Right lobe of liver (tissue), 4 donors: ENCODE data around the gene ATXN1.

ENCODE experiments used
- CTCF ChIP-seq, 4 donors: fragments of 200-600 bp in 3 of 4; fragments of 450-650 bp in 1 of 4; IDR thresholded peaks; one replicate each; pipeline versions ENCODE4 v1.5.1 to v1.8.0; 2016 to 2022; ENCODE audit warnings: antibody characterized with exemption in 4 of 4, mild to moderate bottlenecking in 2 of 4
- POLR2A ChIP-seq: fragments of 450-650 bp; IDR thresholded peaks from one replicate; pipeline ENCODE4 v1.6.1; 2017; ENCODE audit warnings: antibody characterized with exemption, mild to moderate bottlenecking
- donor health status: DM: no; HTN: no; CAD: no.
- donor health status: DM: no; HTN: no; CAD: no.
- donor health status: DM: no; HTN: yes; CAD: no.

- TF ChIP-seq POLR2A, result no peak
- TF ChIP-seq CTCF (IDR thresholded peaks at IDR 0.05), result no peak
Observed at GRCh38 chr6:16748025-16748319, 13.3 kb downstream of the ATXN1 start.
